Measurements from ENCODE around the gene PER3. TPM values are rescaled to one million over a fixed set of nuclear protein-coding genes. Genes with fewer than 3 reads are reported as not detected.

PER3 gene
- total RNA-seq, 2 donors from 2014 or later = 12.0 to 20.6 TPM

- no peaks in the 10 kb centered on the region for H3K36me3 ChIP-seq
- no peak for DNase-seq (ENCODE audit: low spot score)
- intact Hi-C loops (cut with DNase I) = no loop called here
- TF ChIP-seq, protein P1, sequence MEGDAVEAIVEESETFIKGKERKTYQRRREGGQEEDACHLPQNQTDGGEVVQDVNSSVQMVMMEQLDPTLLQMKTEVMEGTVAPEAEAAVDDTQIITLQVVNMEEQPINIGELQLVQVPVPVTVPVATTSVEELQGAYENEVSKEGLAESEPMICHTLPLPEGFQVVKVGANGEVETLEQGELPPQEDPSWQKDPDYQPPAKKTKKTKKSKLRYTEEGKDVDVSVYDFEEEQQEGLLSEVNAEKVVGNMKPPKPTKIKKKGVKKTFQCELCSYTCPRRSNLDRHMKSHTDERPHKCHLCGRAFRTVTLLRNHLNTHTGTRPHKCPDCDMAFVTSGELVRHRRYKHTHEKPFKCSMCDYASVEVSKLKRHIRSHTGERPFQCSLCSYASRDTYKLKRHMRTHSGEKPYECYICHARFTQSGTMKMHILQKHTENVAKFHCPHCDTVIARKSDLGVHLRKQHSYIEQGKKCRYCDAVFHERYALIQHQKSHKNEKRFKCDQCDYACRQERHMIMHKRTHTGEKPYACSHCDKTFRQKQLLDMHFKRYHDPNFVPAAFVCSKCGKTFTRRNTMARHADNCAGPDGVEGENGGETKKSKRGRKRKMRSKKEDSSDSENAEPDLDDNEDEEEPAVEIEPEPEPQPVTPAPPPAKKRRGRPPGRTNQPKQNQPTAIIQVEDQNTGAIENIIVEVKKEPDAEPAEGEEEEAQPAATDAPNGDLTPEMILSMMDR (IDR thresholded peaks at IDR 0.05) = no peak
- TF ChIP-seq POLR2A (IDR thresholded peaks at IDR 0.05) (no peak), POLR2AphosphoS5 (IDR thresholded peaks at IDR 0.05) (no peak)
- H3K27ac ChIP-seq = no peak overlapping the region
- no peaks in the 10 kb centered on the region for H3K9me3 ChIP-seq
- no peak overlapping the region for H3K4me3 ChIP-seq
- H3K27me3 ChIP-seq (replicated peaks; ENCODE audit: insufficient read depth) = no peaks in the 10 kb centered on the region
- no peaks in the 10 kb centered on the region for H3K4me1 ChIP-seq (replicated peaks)
- 79% methylated on average over 17 of the region's 17 CpGs for WGBS
Measured at GRCh38 chr1:7863756-7864328, 79.8 kb downstream of the PER3 start.

DNA sequence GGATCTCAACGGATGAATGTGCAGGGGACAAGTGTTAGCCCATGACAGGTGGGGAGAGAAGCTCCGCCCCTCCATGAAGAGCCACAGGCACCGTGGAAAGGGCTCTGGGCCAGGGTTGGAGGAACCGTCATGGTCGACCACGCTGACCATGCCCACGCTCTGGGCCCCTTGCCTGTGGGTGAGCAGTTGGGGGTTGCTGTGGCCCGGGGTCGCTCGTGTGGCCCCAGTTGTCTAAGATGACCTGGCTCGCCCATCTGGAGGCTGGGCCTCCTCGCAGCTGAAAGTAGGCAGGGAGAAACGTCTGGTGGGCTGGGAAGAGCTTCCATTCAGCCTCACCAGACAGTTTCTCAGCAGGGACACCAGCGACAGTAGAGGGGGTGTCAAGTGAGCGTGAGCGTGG, 81.9 kb downstream of the PER3 start:
- no peak overlapping the region for H3K27ac ChIP-seq
- 92% methylated on average over 16 of the region's 16 CpGs for WGBS
- TF ChIP-seq, protein P1 (IDR thresholded peaks at IDR 0.05) = no peak
- TF ChIP-seq POLR2A (IDR thresholded peaks at IDR 0.05) (no peak), POLR2AphosphoS5 (IDR thresholded peaks at IDR 0.05) (no peak)
- H3K9me3 ChIP-seq = no peaks in the 10 kb centered on the region
- H3K27me3 ChIP-seq (replicated peaks; ENCODE audit: insufficient read depth) = no peaks in the 10 kb centered on the region
- H3K4me3 ChIP-seq = no peak overlapping the region
- no peaks in the 10 kb centered on the region for H3K4me1 ChIP-seq (replicated peaks)
- H3K36me3 ChIP-seq = no peaks in the 10 kb centered on the region
- no peak for DNase-seq (ENCODE audit: low spot score)
- intact Hi-C loops (cut with DNase I) = no loop called here

- Histone ChIP-seq H3K27me3 (replicated peaks; ENCODE audit: insufficient read depth) (no peaks in the 10 kb centered on the region), H3K4me3 (no peak overlapping the region), H3K9me3 (no peaks in the 10 kb centered on the region), H3K27ac (no peak overlapping the region), H3K36me3 (no peaks in the 10 kb centered on the region), H3K4me1 (replicated peaks) (no peaks in the 10 kb centered on the region)
- intact Hi-C loops (cut with DNase I) = no loop called here
- TF ChIP-seq POLR2A (IDR thresholded peaks at IDR 0.05) = no peak
- TF ChIP-seq, protein P1 (IDR thresholded peaks at IDR 0.05) = no peak
- no peak for TF ChIP-seq POLR2AphosphoS5 (IDR thresholded peaks at IDR 0.05)
- DNase-seq (ENCODE audit: low spot score) = no peak
- WGBS = 83% methylated on average over 10 of the region's 10 CpGs
Measured at GRCh38 chr1:7868070-7868780, 84.1 kb downstream of the PER3 start.

- no peak for TF ChIP-seq POLR2A (IDR thresholded peaks at IDR 0.05)
- TF ChIP-seq POLR2AphosphoS5 (IDR thresholded peaks at IDR 0.05) = no peak
- TF ChIP-seq, protein P1 (IDR thresholded peaks at IDR 0.05) = no peak
- Histone ChIP-seq H3K4me3 (no peak overlapping the region), H3K36me3 (no peaks in the 10 kb centered on the region), H3K9me3 (no peaks in the 10 kb centered on the region), H3K27ac (no peak overlapping the region), H3K27me3 (replicated peaks; ENCODE audit: insufficient read depth) (no peaks in the 10 kb centered on the region), H3K4me1 (replicated peaks) (no peaks in the 10 kb centered on the region)
- intact Hi-C loops (cut with DNase I) = no loop called here
- 83% methylated on average over 16 of the region's 16 CpGs for WGBS
- no peak for DNase-seq (ENCODE audit: low spot score)
Measured at GRCh38 chr1:7869136-7869920, 85.2 kb downstream of the PER3 start.
